SH-SY5Y (cell line): ENCODE results near the gene ATP6V0D1.

Source experiments
- GATA2 ChIP-seq: IDR thresholded peaks from 2 replicates; pipeline ENCODE4 v1.6.1; 2011; ENCODE audit warnings: mild to moderate bottlenecking, low read depth, low read length
- GATA3 ChIP-seq: IDR thresholded peaks from 2 replicates; pipeline ENCODE4 v1.6.1; 2011; ENCODE audit warnings: low read depth, mild to moderate bottlenecking, low read length, moderate library complexity

ATP6V0D1 gene

DNA sequence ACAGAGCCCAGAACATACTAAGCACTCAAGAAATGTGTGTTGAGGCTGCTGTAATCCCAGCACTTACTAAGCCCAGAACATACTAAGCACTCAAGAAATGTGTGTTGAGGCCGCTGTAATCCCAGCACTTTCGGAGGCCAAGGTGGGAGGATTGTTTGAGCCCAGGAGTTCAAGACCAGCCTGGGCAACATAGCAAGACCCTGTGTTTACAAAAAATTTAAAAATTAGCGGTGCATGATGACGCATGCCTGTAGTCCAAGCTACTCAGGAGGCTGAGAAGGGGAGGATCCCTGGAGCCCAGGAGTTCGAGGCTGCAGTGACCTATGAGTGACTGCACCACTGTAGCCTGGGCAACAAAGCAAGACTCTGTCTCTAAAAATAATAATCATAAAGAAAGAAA is 57.9 kb downstream of the ATP6V0D1 start:
- no peak for TF ChIP-seq GATA3
- TF ChIP-seq GATA2 = no peak

DNA sequence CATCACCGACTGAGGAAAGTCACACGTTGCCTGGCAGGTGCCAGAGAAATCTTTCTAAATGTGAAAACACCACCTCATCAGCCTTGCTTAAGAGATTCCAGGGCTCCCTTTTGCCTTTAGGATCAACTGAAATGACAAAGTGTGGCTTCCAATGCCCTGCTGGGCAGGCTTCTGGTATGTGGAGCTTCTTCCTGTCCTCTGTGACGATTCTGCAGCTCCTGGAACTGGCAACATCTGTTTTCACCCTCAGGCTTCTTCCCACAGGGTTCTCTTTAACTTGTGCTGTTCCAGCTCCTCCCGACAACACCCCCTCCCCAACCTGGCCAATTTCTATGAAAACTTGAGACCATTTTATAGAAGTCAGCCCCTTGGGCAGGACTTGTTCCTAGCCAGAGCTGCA is 59.9 kb downstream of the ATP6V0D1 start:
- no peak for TF ChIP-seq GATA2
- TF ChIP-seq GATA3 = no peak

DNA sequence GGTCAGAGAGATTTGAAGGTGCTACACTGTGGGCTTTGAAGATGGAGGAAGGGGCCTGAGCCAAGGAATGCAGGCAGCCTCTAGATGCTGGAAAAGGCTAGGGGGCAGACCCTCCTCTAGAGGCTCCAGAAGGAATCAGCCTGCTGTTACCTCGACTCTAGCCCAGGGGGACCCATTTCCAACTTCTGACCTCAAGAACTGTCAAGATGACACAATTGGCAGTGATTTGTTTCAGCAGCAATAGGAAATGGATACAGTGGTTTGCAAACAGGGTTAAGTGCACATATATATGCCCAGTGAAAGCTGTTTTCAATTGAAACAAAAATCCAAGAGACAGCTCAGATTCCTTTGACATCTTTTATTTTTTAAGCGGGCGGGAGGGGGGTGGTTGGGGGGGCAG is 61.0 kb downstream of the ATP6V0D1 start:
- TF ChIP-seq GATA3 (no peak), GATA2 (no peak)

DNA sequence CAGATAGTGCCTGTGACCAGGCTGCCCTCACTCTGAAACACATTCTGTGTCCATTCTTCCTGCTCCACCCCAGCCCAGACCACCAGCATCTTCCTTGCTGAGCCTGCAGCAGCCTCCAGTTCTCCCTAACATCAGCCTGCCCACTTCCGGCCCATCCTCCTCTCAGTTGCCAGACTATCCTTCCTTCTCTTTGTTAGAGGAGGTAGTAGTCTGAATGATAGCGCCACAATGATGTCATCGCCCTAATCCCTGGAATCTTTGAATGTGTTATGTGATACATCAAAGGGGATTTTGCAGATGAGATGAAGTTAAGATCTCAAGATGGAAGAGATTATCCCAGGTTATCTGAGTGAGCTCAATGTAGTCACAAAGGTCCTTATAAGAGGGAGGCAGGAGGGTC is 61.5 kb downstream of the ATP6V0D1 start:
- TF ChIP-seq GATA3 (no peak), GATA2 (no peak)

DNA sequence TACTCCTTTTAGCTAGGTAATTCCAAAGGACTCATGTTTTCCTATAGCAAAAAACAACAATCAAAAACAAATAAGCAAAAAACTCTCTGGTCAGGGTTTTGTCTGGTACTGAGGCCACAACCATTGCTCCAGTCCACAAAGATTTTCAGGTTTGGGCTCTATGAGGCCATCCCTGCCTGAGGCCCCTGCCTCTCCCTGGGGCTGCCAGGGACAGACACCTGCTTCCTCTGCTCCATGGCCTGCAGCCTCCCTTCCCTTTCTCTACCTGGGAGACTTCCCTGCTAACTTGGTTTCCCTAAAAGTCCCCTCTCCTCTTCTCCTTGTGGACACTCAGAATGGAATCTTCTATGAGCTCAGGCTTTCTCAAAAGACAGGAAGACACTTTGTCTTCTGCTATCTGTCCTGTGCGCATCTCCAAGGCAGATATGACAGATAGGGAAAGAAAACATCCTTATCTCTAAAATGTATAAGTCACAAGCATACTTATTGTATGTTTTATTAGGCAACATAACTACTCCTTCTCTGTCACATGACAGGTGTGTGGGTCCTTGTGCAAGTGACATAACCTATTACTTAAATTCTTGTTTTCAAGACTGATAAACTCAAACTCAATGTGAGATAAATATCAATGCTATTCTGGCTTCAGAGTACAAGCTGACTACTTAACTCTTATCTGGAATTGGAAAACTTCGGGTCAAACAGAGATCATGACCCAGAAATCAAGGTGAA is 63.5 kb downstream of the ATP6V0D1 start:
- TF ChIP-seq GATA2 (no peak), GATA3 (no peak)

DNA sequence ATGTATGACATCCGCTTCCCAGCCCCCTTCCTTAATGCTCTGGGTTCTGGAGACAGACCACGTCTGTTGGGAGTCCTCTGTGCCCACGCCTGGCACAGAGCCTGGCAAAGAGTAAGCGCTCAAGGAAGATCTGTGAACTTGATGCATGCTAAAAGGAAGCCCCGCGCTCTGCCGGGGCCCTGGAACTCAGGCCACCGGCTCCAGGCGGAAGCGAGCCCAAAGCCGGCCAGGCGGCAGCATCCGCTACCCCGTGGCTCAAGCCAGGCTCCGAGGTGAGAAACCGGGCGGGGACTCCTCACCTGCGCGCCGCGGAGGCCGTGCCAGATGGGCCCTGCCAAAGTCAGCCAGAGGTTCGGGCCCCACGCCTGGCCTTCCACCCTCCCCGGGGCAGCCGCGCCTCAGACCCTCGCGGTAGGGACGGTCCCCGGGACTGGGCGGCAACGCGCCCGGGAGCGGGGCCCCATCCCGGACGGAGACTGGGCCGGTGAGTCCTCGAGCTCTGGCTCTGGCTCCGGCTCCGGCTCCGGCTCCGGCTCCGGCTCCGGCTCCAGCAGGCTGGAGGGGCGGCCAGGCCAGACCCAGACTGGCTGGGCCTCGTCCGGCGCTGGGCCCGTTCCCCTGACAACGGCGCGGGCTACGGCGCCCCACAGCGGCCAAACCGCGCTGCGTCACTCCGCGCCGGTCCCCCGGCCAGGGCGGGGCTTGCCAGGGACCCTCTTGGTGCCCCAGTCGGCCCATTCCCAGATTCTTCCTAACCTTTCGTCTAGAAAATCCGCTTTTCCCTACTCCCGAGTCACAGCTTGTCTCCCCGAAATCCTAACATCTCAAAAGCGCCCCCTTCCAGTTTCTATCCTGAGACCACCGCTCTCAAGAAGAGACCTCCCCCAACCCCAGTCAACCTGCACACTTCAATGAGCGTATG is 64.8 kb downstream of the ATP6V0D1 start, which contains the start of gene ZDHHC1:
TSS of gene ZDHHC1 (minus strand) at position 606 of the 922 bp plus-strand sequence. CDS start 8,702 bp downstream, outside the sequence.
- TF ChIP-seq GATA2 = no peak
- no peak for TF ChIP-seq GATA3

DNA sequence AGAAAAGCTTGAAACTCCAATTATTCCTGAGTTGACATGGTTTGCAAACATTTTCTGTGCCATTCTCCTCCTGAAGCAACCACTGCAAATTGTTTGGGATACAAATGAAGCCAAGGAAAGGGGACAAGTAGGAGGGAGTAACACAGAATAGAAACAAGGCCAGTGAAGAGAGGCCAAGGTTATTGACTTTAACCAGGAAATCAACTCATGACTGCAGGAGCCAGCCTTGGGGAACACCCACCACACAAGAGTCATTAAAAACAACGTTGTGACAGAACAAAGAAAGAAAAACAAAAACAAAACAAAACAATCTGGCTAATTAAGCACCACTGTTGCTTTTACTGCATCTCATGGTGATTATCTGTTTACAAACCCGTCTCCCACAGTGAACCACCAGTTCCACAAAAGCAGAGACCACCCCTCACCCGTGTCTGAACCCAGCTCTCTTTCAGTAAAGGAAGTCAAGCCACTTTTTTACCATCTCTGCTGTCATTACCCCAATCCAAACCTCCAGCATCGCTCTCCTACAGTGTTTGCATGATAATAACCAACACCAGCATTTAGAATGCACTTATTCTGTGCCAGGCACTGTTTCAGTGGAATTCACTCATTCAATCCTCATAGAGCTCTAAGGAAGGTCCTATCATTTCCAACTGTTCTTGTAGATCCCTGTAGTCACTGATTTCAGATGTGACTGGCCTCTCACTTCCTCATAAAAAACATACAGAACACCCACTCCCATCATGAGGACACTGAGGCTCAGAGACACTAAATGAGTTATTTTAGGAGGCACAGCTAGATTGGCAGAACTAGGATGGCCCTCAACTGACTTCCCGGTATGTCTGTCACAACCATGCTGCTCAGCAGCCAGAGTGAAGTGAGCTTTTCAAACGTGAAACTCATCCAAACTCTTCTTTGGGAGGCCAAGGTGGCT is 66.7 kb downstream of the ATP6V0D1 start:
- TF ChIP-seq GATA2 (no peak), GATA3 (no peak)

DNA sequence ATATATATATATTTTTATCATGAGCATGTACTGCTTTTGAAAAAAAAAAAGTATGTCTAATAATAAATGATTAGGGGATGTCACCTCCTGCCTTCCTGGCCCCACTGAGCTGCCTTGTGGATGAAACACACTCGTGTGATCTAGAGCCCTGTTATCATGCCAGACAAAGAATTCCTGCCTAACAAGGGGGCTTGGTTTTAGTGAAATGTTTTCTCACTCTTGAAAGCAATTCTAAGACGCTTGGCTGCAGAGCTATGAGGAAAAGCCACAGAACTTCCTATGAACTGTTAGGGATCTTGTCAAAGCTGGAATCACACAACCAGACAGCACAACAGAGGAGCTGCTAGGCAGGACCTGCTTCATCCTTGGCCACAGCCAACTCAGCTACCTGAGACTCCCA is 68.7 kb downstream of the ATP6V0D1 start:
- no peak for TF ChIP-seq GATA2
- TF ChIP-seq GATA3 = no peak

DNA sequence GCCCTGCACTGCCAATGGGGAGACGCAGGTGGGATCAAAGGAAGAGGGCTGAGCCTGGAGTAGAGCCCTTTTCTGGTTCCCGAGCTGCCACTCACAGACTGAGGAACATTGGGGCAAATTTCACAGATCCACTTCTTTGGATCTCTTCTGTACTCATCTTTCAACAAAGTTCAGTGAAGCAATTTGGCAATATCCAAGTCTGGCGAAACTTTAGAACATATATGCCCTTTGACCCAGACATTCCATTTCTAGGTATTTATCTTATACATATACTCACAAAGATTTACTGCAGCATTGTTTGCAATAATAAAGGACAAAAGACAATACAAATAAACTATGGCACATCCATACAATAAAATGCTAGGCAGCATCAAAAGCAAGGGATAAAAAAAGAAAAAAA is 69.6 kb downstream of the ATP6V0D1 start:
- no peak for TF ChIP-seq GATA2
- TF ChIP-seq GATA3 = no peak

DNA sequence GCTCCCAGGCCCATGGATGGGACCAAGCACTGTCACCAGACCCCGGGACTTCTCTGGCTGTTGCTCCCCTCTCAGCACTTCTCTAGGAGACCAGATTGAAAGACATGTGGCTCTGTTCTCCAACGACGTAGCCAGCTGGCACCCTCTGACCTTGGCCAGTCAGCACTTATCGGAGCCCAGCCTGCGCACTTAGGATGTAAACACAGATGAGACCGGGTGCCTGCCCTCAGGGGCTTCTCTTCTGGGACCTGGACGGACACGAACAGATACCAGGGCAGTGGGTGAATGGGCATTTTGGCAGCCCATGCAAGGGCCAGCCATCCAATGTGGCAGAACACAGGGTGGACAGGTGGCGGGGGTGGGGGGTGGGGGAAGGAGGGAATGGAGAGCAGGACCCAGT is 71.3 kb downstream of the ATP6V0D1 start:
- no peak for TF ChIP-seq GATA3
- no peak for TF ChIP-seq GATA2

DNA sequence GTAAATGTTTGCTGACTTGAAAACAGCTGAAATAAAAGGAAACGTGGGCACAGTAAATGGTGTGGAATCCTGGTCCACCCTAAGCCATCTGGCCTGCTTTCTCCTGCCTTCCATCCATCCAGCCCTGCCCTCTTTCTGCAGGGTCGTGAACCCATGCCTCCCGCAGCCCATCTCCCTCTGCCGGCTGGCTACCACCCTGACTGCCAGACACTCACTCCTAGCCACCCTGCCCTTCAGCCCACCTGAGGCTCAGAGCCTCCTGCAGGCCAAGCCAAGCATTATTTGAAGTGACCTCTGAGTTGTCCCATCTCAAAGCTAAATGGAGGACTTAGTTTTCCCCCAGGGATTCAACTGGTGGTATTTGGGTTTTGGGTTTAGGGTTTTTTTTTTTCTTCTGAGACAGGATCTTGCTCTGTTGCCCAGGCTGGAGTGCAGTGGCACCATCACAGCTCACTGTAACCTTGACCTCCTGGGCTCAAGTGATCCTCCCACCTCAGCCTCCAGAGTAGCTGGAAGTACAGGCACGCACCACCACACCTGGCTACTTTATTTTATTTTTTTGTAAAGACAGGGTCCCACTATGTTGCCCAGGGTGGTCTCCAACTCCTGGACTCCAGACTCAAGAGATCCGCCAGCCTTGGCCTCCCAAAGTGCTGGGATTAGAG is 73.0 kb downstream of the ATP6V0D1 start:
- TF ChIP-seq GATA2 = no peak

DNA sequence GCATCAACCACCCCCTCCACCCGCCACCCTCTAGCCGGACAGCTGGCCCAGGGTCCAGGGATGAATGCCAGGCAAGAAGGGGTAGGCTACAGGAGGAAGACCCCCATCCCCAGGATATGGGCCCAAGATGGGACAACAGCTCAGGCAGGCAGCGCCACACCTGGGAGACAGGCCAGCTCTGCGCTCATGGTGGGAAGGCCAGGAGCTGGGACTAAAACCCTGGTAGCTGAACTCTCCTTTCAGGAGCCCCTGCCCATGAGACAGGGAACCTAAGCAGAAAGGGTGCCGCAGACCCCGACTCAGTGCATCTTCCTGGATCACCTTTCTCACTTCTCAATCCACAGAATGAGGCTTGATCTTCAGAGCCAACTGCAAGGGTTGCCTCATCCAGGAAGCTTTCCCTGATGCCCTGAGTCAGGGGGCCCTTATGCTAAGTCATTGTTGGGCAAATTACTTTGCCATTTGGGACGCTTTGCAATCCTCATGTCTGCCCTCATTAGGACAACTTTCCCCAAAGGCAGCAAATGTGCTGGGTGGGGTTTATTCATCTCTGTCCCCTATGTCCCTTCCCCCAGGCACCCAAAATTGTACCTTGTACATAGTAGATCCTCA is 73.7 kb downstream of the ATP6V0D1 start:
- TF ChIP-seq GATA3 = no peak
- TF ChIP-seq GATA2 = no peak

DNA sequence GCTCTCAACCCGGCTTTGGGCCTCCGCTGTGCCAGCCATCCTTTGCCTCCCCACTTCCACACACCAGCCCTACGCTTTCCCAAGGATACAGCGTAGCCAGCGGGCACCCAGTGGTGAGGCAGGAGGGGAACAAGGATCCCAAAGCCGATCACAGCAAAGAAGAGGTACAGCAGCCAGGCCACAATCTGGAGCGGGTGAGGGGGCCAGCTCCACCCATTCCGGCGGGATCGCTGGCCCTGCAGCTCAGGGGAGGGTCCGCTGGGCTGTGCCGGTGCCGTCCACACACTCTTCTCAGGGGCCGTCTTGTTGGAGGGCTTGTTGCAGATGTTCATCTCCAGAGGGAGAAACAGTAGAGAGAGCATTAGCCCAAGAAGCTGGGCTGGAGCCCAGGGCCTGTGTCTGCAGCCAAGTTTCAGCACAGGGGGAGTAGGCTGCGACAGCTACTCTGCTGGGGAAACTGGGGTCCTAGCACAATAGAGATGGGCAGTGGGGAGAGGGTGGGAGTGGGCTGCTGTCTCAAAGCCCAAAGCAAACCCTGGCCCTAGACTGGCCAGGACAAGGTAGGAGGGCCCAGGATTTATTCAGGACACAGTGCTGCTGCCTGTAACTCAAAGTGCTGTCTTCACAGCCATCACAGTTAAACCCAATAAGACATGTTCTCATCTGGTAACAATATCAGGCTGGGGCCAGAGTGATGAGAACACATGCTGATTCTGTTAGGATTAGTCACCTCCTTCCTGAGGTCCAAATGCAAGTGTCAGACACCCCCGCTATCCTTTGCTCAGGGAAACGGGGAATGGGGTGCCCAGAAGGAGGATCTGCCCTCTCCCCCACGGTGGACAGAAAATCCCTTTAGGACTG is 74.6 kb downstream of the ATP6V0D1 start:
- no peak for TF ChIP-seq GATA3
- TF ChIP-seq GATA2 = no peak

DNA sequence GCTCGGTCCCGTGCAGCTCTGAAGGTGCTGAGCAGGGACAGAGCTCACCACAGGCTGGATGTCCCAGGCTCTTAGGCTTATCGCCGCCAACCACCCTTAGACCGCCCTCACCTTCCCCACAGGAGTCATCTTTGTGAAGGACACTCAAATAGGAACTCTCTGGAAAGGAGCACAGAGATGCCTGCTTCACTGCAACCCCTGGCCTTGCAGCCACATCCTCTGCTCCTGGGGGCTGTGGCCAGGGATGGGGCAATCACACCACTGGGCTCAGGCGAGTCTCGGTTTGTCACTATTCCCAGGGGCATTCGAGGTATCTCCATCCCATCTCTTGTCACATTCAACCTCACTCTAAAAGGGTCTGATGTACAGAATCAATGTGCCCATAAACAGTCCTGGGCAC is 75.6 kb downstream of the ATP6V0D1 start:
- TF ChIP-seq GATA2 = no peak
- TF ChIP-seq GATA3 = no peak
